Activated CD4-positive, alpha-beta T cell treated with anti-CD3 and anti-CD28 coated beads, Interleukin-2, amount 10 ng/mL, durations not matched to agents 7 days and 5 days (primary cell): Measurements from ENCODE around the gene CDKL2. TPM values are rescaled to one million over a fixed set of nuclear protein-coding genes. Genes with fewer than 3 reads are reported as not detected.
"Not testable (repeated sequence)": the region's sequence is repeated elsewhere in the genome, so short reads cannot be mapped to it uniquely, and the experiment has no call there.

Experiments
- CTCF ChIA-PET: fragments of 350-600 bp; sonication (Branson Sonifier 250); formaldehyde crosslinking; loops from one replicate; lab custom pipeline; 2021; ENCODE audit warnings: antibody characterized with exemption; lab: Charles Lee
- POLR2A ChIA-PET: fragments of 350-600 bp; sonication (Branson Sonifier 250); formaldehyde crosslinking; loops from one replicate; lab custom pipeline; 2021; ENCODE audit warnings: antibody characterized with exemption; lab: Charles Lee
- DNase-seq: peaks from one replicate; pipeline ENCODE4 v3.0.0-alpha.2; 2020
- H3K27ac Mint-ChIP-seq: one replicate; pipeline ENCODE4 v1.8.0; 2021; ENCODE audit warnings: mild to moderate bottlenecking, moderate library complexity, mixed read lengths
- H3K27me3 Mint-ChIP-seq: one replicate; pipeline ENCODE4 v1.8.0; 2021; ENCODE audit warnings: mixed read lengths
- H3K36me3 Mint-ChIP-seq: one replicate; pipeline ENCODE4 v1.8.0; 2021; ENCODE audit warnings: low read depth, mixed read lengths
- H3K4me1 Mint-ChIP-seq: one replicate; pipeline ENCODE4 v1.8.0; 2021; ENCODE audit warnings: mixed read lengths
- H3K4me3 Mint-ChIP-seq: one replicate; pipeline ENCODE4 v1.8.0; 2021; ENCODE audit warnings: mild to moderate bottlenecking, moderate library complexity, mixed read lengths
- H3K9me3 Mint-ChIP-seq: one replicate; pipeline ENCODE4 v1.8.0; 2021; ENCODE audit warnings: mixed read lengths
- total RNA-seq, 2 experiments: library from RNA; stranded (reverse); gene quantifications; one replicate each; pipeline ENCODE4 v1.2.3, GENCODE V29; 2021

CDKL2 gene
- under 1 TPM; 0.74 to 1.00 TPM for total RNA-seq

DNA sequence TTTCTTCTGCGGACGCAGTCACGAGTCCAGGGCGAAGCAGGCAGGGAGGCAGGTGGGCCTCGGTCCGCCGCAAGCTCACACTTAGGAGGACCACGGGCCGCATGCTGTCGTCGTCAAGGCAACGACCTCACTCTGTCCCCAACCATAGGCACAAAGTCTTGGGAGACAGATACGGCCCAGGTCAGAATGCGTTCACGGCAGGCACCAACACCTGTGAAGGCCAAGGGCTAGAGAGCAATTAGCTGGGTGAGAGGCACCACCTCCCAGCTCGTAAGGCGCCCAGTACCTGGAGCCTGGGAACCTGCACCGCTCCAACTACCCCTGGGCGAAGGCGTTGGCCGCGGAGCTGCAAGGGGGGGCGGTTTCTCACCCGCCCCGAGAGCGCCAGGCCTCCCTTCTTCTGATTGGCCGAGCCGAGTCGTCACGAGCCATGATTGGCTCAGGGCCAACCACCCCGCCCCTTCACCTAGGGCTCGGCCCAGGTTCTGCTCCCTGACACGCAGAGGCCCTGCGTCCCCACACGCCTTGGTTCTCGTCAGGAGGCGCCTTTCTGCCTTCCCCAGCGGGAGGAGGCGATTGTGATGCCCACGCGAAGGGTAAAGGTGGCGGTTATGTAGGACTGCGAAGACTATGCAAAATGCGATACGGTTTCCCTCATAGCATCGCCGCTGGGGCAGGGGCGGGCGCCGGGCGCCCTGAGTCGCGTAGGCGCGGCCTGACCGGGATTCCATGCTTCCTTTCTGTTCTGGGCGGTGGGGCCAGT, at the start of gene CDKL2:
TSS of gene CDKL2 (minus strand) at position 355 of the 763 bp plus-strand sequence. CDS start 4,540 bp downstream, outside the sequence.
- peaks cover 4% of the 10 kb centered on the region for H3K27me3 Mint-ChIP-seq
- H3K36me3 Mint-ChIP-seq = no peaks in the 10 kb centered on the region
- ChIA-PET POLR2A (no interaction called here), CTCF (interaction anchor here (0.5 to 2.3 kb wide), 9 partner anchors 11 to 248 kb away, joined by 3 to 6 read pairs (median 3); partner anchors contain the start of gene USO1)
- H3K9me3 Mint-ChIP-seq = no peaks in the 10 kb centered on the region
- peak within 1 kb of the TSS; percentile 81 for H3K27ac Mint-ChIP-seq
- peak within 1 kb of the TSS; percentile 74 for H3K4me3 Mint-ChIP-seq
- peak; percentile 93 for DNase-seq
- peaks cover 18% of the 10 kb centered on the region for H3K4me1 Mint-ChIP-seq

DNA sequence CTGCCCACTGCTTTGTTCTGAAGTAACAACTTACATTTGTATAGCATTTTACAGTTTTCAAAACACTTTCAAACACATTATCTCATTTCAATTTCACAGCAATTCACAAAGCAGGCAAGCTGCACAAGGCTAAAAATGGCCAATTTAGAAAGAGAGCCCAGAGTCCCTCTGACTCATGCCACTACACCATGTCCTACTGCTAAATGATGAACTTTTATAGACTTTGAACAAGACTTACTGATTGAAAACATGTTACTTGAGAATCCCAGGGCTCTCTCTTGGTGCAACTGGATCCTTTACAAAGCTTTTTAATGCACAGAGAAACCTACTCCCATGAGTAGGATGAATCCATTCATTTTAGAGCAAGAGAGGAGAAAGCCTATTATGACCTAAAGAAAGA, 48.6 kb upstream of the CDKL2 start:
- no peaks in the 10 kb centered on the region for H3K27me3 Mint-ChIP-seq
- CTCF ChIA-PET = interaction anchor here (0.6 to 1.0 kb wide), 3 partner anchors 42 to 108 kb away, joined by 3 to 6 read pairs (median 3); no protein-coding TSS in a partner anchor
- DNase-seq = no peak
- H3K9me3 Mint-ChIP-seq = no peaks in the 10 kb centered on the region
- peaks cover 32% of the 10 kb centered on the region for H3K4me1 Mint-ChIP-seq
- POLR2A ChIA-PET = no interaction called here
- H3K27ac Mint-ChIP-seq = no peak overlapping the region
- peaks cover 1% of the 10 kb centered on the region for H3K36me3 Mint-ChIP-seq
- no peak overlapping the region for H3K4me3 Mint-ChIP-seq

DNA sequence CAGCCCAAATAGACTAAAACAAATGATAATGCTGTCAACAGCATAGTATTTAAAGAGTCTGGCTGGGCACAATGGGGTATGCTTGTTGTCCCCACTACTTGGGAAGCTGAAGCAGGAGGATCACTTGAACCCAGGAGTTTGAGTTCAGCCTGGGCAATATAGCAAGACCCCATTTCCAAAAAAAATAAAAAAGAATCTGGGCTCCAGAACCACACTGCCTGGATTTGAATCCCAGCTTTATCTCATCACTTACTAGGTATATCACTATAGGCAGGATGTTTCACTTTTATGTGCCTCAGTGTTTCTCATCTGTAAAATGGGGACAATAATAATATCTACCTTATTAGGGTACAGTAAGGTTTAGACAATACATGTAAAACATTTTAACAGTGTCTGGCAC, 48.1 kb upstream of the CDKL2 start:
- CTCF ChIA-PET = interaction anchor here (0.6 to 1.0 kb wide), 4 partner anchors 10 to 107 kb away, joined by 3 to 6 read pairs (median 4); no protein-coding TSS in a partner anchor

DNA sequence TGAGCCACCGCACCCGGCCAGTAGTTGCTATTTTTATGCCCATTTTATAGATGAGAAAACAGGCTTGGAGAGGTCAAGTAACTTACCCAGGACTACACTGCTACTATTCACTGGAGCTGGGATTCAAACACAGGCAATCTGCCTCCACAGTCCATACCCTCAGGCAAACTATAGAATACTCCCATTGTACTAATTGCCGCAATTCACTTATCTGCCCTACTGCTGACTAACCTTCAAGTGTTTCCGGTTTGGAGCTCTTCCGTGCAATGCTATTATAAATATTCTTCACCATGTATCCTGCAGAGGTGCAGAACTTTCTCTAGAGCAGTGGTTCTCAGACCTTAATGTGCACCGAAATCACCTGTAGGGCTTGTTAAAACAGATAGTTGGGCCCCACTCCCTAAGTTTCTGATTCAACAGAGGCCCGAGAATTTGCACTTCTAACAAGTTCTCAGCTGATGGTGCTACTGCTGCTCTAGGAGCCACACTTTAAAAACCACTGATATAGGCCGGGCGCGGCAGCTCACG, 44.7 kb upstream of the CDKL2 start:
- Mint-ChIP-seq H3K4me1 (peaks cover 33% of the 10 kb centered on the region), H3K4me3 (no peak overlapping the region), H3K9me3 (no peaks in the 10 kb centered on the region), H3K27me3 (no peaks in the 10 kb centered on the region), H3K36me3 (peaks cover 9% of the 10 kb centered on the region), H3K27ac (peak overlapping the region; percentile 36)
- no peak for DNase-seq
- POLR2A ChIA-PET = no interaction called here
- CTCF ChIA-PET = interaction anchor here (0.6 to 1.4 kb wide), 2 partner anchors 48 to 103 kb away, joined by 3 read pairs; no protein-coding TSS in a partner anchor

More for the DNA sequence above, 48.1 kb upstream of the CDKL2 start:
- H3K4me1 Mint-ChIP-seq = peaks cover 32% of the 10 kb centered on the region
- H3K27me3 Mint-ChIP-seq = no peaks in the 10 kb centered on the region
- DNase-seq = no peak
- H3K4me3 Mint-ChIP-seq = no peak overlapping the region
- no peak overlapping the region for H3K27ac Mint-ChIP-seq
- peaks cover 1% of the 10 kb centered on the region for H3K36me3 Mint-ChIP-seq
- H3K9me3 Mint-ChIP-seq = no peaks in the 10 kb centered on the region
- POLR2A ChIA-PET = no interaction called here

DNA sequence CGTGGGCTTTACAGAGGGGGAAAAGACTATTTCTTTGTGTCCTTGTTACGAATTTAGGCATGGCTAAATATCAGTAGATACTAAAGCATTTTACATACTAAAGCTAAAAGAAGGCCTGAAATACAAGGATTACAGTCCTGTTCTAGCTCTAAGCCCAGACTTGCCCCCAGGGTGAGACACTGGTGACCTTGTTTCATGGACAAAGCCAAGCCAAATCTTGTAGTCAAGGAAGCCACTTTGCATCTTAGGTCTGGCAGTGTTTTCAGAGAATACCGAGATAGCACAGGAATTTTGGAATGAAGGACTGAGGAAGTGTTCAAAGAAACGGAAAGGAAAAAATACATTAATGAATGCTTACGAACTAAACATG, 43.6 kb upstream of the CDKL2 start:
- Mint-ChIP-seq H3K4me3 (peak overlapping the region; percentile 97), H3K36me3 (peaks cover 9% of the 10 kb centered on the region), H3K27me3 (no peaks in the 10 kb centered on the region), H3K27ac (peak overlapping the region; percentile 100), H3K4me1 (peaks cover 40% of the 10 kb centered on the region), H3K9me3 (no peaks in the 10 kb centered on the region)
- ChIA-PET POLR2A (interaction anchor here (0.9 kb wide), 1 partner anchor 50 kb away, joined by 3 read pairs; the partner anchor contains the start of gene USO1), CTCF (interaction anchor here (1.1 kb wide), 1 partner anchor 9 kb away, joined by 3 read pairs; no protein-coding TSS in a partner anchor)
- no peak for DNase-seq

DNA sequence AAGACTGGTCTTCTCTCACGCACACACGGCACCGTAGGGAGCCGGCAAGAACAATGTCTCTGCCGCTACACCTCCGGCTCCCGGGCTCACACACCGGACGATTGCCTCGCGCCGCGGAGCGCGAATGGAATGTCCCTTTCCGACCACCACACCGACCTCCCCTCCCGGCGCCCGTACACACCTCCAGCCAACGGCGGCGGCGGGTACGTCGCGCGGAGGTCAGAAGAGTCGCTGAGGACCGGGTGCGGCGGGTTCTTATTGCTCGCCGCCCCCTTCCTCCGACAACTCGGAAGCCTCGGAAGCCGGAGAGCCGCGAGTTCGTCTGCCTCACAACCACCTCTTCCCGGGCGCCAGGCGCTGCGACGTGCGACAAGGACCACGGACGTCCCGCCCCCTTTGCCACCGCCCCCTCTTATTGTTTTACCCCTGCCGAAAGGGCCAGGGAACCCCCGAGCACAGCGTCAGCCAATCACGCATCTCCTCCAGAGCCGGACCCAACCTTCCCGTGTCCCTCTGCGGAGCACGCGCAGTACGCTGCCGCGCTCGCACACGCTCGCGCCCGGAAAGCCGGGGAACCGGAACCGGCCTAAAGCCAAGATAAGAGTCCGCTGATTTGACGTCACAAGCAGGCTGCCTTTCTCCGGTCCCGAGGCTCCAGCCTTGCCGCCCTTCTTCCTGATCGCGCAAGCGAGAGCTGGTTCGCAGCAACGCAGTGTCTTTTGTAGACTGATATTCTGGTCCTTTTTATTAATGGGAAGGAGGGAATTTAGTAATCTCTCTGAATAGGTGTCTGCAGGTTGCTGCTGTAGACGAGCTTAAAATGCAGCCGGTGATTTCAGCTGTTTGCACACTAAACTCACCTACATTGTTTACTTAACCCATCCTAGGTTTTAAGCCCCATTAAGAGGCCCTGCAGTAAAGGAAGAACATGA, 43.0 kb upstream of the CDKL2 start, which contains the start of gene G3BP2:
TSS of gene G3BP2 (minus strand) at position 385 of the 932 bp plus-strand sequence. CDS start 11,386 bp downstream, outside the sequence.
- Mint-ChIP-seq H3K9me3 (no peaks in the 10 kb centered on the region), H3K27me3 (no peaks in the 10 kb centered on the region), H3K36me3 (peaks cover 9% of the 10 kb centered on the region), H3K4me3 (peak within 1 kb of the TSS; percentile 97), H3K4me1 (peaks cover 47% of the 10 kb centered on the region), H3K27ac (peak within 1 kb of the TSS; percentile 100)
- CTCF ChIA-PET = interaction anchor here (1.1 kb wide), 1 partner anchor 9 kb away, joined by 3 read pairs; no protein-coding TSS in a partner anchor
- peak; percentile 98 for DNase-seq
- POLR2A ChIA-PET = interaction anchor here (0.9 kb wide), 1 partner anchor 51 kb away, joined by 3 read pairs; the partner anchor contains the start of gene USO1

DNA sequence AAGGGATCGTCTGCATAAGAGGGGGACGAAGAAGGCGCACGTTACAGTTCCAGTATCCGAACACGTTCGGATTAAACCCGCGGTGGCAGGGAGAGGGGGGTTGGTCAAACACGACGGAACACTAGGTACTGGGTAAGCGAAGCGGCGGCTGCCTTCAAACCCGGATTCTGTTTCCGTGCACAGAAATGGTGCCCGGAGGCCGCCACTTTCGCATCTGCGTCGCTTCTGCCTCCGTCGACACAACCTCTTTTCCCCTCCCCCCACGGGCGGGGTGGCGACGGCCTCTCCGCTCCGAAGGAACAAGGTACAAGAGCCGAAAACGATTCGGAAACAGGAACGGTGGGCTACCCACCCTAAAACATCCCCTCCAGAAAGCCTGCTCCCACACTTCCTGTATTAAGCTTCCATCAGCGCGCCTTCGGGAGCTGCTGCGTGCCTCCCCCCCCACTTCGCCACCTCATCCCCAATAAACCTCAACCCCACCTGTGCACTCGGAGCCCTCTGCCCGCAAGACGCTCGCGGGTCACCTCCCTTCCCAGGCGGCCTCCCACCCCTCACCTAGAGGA, 42.2 kb upstream of the CDKL2 start:
- Mint-ChIP-seq H3K27ac (peak overlapping the region; percentile 100), H3K4me3 (peak overlapping the region; percentile 97), H3K36me3 (peaks cover 15% of the 10 kb centered on the region), H3K4me1 (peaks cover 54% of the 10 kb centered on the region), H3K9me3 (no peaks in the 10 kb centered on the region), H3K27me3 (no peaks in the 10 kb centered on the region)
- ChIA-PET CTCF (interaction anchor here (1.0 to 1.2 kb wide), 3 partner anchors 14 to 52 kb away, joined by 3 to 4 read pairs (median 4); partner anchors contain the start of gene USO1), POLR2A (no interaction called here)
- peak; percentile 87 for DNase-seq

DNA sequence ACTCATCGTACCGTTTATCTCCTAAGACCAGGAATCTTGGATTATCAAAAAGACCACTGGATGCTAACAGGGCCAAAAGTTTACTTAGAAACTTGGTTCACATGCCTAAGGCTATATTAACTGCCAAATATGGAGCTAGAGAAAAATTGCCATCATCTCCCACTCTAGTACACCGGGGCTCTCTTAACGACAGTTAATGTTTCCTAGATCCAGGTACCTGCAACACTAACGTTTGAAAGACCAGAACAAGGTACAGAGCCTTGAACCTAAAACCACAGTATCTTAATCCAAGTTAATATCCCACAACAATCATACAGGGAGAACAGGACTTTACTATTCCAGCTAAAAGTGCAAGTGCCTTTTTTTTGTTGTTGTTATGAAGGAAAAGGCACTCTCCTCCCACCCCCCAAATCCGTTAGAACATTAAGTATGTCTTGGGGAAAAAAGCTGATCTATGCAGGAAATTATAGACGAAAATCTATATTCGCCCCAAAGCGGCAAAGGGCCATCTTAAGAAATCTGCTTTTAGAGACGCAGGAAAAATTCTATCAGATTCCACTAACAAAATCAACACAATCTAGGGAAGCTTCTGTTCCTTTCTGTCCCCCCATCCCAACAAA, 41.6 kb upstream of the CDKL2 start:
- no peaks in the 10 kb centered on the region for H3K27me3 Mint-ChIP-seq
- POLR2A ChIA-PET = no interaction called here
- H3K4me1 Mint-ChIP-seq = peaks cover 59% of the 10 kb centered on the region
- no peak for DNase-seq
- peaks cover 20% of the 10 kb centered on the region for H3K36me3 Mint-ChIP-seq
- H3K4me3 Mint-ChIP-seq = peak overlapping the region; percentile 97
- H3K9me3 Mint-ChIP-seq = no peaks in the 10 kb centered on the region
- CTCF ChIA-PET = interaction anchor here (1.0 to 1.2 kb wide), 3 partner anchors 13 to 52 kb away, joined by 3 to 4 read pairs (median 4); partner anchors contain the start of gene USO1
- H3K27ac Mint-ChIP-seq = peak overlapping the region; percentile 100

DNA sequence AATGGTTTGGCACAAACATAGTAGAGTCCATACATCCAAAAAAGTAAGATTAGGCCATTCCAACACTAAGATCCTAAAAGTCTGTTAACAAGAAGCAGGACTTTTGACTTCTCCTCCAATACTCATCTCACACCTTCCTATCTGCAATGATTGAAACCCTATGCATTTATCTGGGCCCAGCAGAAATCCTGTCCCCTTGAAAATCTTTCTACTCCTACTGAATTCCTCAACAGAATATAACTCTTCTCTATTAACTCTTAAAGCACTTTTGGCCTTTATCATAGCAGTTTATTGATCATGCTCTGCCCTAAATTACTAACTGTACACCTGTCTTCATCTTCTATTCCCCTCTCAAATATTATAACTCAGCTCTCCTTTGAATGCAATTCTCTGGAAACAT, 38.3 kb upstream of the CDKL2 start:
- DNase-seq = no peak
- H3K4me3 Mint-ChIP-seq = peak overlapping the region; percentile 3
- peak overlapping the region; percentile 11 for H3K27ac Mint-ChIP-seq
- no peaks in the 10 kb centered on the region for H3K27me3 Mint-ChIP-seq
- H3K4me1 Mint-ChIP-seq = peaks cover 64% of the 10 kb centered on the region
- ChIA-PET POLR2A (interaction anchor here (0.9 to 1.2 kb wide), 2 partner anchors 56 to 157 kb away, joined by 3 read pairs; partner anchors contain the start of gene USO1), CTCF (interaction anchor here (0.9 to 1.8 kb wide), 4 partner anchors 10 to 52 kb away, joined by 3 to 7 read pairs (median 4); no protein-coding TSS in a partner anchor)
- H3K36me3 Mint-ChIP-seq = peaks cover 32% of the 10 kb centered on the region
- H3K9me3 Mint-ChIP-seq = no peaks in the 10 kb centered on the region

DNA sequence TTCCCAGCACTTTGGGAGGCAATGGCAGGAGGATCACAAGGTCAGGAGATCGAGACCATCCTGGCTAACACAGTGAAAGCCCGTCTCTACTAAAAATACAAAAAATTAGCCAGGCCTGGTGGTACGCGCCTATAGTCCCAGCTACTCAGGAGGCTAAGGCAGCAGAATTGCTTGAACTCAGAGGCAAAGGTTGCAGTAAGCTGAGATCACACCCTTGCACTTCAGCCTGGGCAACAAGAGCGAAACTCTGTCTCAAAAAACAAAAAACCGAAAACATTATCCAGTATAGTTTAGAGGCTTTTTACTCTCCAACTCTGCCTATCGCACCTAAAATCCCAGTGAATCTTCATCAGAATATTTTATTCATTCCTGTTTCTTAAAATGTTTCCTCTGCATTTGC, 37.3 kb upstream of the CDKL2 start:
- H3K27me3 Mint-ChIP-seq, POLR2A ChIA-PET, H3K9me3 Mint-ChIP-seq, DNase-seq: not testable (repeated sequence)
- CTCF ChIA-PET = interaction anchor here (0.6 to 1.8 kb wide), 6 partner anchors 11 to 348 kb away, joined by 3 to 7 read pairs (median 4); no protein-coding TSS in a partner anchor
- H3K4me1 Mint-ChIP-seq = peaks cover 68% of the 10 kb centered on the region
- H3K27ac Mint-ChIP-seq = peak overlapping the region; percentile 64
- peaks cover 36% of the 10 kb centered on the region for H3K36me3 Mint-ChIP-seq
- peak overlapping the region; percentile 25 for H3K4me3 Mint-ChIP-seq

DNA sequence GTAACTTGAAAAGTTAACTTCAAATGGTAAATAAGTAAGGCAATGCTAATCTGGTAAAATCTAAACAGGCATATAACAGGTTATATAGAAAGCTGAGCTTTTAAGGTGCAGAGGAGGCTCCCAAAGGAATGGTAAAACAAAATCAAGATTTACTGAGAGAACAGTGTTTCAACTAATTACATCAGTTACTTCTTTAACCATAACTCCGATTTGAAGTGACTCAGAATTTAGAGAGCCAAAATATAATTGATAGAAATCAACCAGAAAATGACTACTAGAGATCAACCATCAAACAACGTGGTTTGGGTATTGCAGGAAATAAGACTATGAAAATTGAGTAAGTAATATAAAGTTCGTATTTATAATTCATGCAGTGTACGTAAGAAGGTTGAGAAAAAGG, 36.0 kb upstream of the CDKL2 start:
- Mint-ChIP-seq H3K4me1 (peaks cover 71% of the 10 kb centered on the region), H3K36me3 (peaks cover 43% of the 10 kb centered on the region), H3K27ac (peak overlapping the region; percentile 68), H3K27me3 (no peaks in the 10 kb centered on the region), H3K4me3 (peak overlapping the region; percentile 48), H3K9me3 (no peaks in the 10 kb centered on the region)
- no peak for DNase-seq
- ChIA-PET POLR2A (no interaction called here), CTCF (interaction anchor here (1.0 kb wide), 1 partner anchor 11 kb away, joined by 3 read pairs; no protein-coding TSS in a partner anchor)
